ENCODE results near the gene TM4SF1. TPM values are rescaled to one million over a fixed set of nuclear protein-coding genes. Genes with fewer than 3 reads are reported as not detected.

The TM4SF1 gene, protein sequence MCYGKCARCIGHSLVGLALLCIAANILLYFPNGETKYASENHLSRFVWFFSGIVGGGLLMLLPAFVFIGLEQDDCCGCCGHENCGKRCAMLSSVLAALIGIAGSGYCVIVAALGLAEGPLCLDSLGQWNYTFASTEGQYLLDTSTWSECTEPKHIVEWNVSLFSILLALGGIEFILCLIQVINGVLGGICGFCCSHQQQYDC
- 147 and 154 TPM in 2 replicates for total RNA-seq (2014; rRNA removed; shearing (Covaris generic))

DNA sequence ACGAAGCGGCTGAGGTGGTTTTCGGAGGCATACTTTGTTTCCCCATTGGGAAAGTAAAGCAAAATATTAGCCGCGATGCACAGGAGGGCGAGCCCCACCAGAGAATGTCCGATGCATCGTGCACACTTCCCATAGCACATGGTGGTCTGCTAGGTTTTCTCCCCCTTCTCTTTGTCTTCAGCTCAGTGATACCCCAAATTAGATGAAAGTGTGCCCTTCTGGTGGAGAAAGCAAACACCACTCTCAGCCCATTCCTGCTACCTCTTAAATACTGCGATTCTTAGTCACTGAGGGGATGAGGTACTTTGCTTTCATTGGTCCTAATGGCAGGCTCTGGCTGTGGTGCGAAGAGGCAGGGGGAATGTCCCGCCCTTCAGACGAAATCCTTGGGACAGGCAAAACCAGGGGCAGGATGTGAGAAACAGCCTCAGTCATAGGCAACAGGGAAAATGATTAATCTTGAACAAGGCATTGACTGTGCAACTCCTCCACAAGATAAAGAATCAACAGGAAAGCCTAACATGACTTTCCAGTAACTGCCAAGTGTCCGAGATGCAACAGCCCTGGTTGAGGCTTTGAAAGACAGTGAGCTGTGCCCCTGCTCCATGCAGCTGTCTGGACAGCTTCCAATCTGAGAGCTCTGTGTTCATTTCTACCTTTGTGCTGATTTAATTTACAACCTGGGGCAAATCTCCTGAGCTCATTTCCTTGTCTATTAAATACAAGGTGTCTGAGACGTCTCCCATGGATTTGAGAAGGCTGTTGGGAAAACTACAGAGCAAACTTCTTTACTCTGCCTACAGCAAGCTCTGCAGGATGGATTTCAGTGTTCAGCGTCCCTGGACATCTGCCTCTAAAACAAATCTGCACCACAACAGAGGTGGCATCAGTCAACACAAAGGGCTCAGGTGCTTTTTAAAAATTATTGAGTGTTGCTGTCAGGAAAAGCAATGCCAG, at the start of gene TM4SF1:
TSS of gene TM4SF1 (minus strand) at position 242 of the 957 bp plus-strand sequence. CDS start at position 140, 102 bp downstream.

GRCh38 chr3:149333176-149333859, 44.1 kb downstream of the TM4SF1 start, which contains the start of gene TM4SF18:
TM4SF18 (minus strand) TSS chr3:149333636; CDS start chr3:149333382, 254 bp downstream.

Other genes starting within 250 kb of the TM4SF1 start
- gene HPS3, start 248.0 kb downstream of the TM4SF1 start, total RNA-seq (2014; rRNA removed; shearing (Covaris generic)): 5.4 and 6.6 TPM in 2 replicates
- gene CP, start 155.8 kb downstream of the TM4SF1 start, total RNA-seq (2014; rRNA removed; shearing (Covaris generic)): not detected in 2 replicates
- gene TM4SF18, start 44.0 kb downstream of the TM4SF1 start, total RNA-seq (2014; rRNA removed; shearing (Covaris generic)): 5.0 and 5.3 TPM in 2 replicates
- not detected in 2 replicates for gene TM4SF4, start 97.0 kb upstream of the TM4SF1 start, total RNA-seq (2014; rRNA removed; shearing (Covaris generic))

All from A375 (cell line).